Effector CD8-positive, alpha-beta T cell (primary cell): ENCODE data around the gene FAU.
"Not testable (repeated sequence)": the region's sequence is repeated elsewhere in the genome, so short reads cannot be mapped to it uniquely, and the experiment has no call there.

Experiments
- DNase-seq: peaks from one replicate; lab custom pipeline; 2025; lab: John Stamatoyannopoulos, UW
- total RNA-seq, 4 experiments: gene quantifications; one replicate each; lab custom pipeline; 2026; lab: John Stamatoyannopoulos, UW

FAU gene
- total RNA-seq: 177 to 300 (median 231) reads per million in 4 experiments

DNA sequence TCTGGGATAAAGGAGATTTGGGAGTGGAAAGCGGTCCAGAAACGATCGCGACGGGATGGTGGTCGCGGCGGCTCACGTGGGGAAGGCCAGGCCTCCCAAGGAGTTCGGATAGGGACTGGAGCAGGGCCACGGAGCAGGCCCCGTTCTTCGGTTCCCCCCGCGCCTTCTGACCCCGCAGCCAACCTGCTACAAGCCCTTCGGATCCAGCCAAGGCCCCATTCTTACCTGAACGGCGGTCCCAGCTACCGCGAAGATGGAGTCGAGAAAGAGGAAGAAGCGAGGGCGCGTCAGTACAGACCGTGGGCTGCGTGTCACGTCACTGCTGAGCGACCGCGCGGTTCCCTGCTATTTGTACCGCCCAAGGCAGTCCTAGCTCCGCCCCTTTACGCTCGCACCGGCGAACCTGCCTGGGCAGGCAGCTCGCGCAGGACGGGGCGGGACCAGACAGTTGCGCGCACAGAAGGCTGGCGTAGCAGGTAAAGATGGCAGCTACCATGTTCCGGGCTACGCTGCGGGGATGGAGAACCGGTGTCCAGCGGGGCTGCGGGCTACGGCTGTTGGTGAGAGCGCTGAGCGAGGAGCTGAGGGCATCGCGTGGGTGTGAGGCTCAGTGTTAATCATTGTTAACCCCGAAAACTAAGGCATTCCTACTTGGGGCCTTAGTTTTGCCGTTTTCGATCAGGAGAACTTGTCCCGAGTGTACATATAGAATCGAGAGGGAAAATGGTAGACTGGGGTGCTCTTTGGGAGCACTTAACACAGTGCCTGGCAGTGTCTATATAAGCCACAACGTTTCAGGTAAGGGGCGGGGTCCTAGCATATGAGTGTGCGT is at the start of gene FAU, which contains the start of gene MRPL49:
Gene FAU, minus strand, starts transcription at position 270 of the 832 bp plus-strand sequence. CDS start 321 bp downstream, outside the sequence.
Gene MRPL49, plus strand, starts transcription at position 457 of the 832 bp plus-strand sequence. Its CDS starts 26 bp downstream, at position 483.
- DNase-seq: peak; percentile 95

DNA sequence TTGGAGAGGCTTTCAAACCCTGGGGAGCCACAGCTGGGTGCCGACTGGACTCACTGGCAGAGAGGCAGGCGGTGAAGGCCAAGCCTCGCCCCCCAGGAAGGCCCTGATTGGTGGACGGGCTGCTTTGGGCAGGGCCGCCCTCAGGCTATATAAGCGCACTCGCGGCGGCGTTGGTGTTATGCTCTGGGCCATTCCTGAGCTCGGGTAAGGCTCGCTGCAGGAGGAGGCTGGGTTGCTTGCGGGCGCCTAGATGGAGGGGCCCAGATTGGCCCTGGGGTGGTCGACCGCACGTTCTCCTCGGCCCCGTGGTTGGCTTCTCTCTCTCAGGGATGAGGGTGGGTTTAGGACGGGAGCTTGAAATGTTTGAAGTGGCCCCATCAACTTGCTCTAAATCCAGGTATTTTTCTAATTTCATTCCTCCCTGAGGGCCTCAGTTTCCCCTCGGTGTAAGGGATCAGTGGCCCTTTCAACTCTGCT is 48.2 kb upstream of the FAU start, which contains the start of gene SPDYC:
Gene SPDYC, plus strand, starts transcription at position 176 of the 477 bp plus-strand sequence. CDS start 1,125 bp downstream, outside the sequence.
- no peak for DNase-seq

DNA sequence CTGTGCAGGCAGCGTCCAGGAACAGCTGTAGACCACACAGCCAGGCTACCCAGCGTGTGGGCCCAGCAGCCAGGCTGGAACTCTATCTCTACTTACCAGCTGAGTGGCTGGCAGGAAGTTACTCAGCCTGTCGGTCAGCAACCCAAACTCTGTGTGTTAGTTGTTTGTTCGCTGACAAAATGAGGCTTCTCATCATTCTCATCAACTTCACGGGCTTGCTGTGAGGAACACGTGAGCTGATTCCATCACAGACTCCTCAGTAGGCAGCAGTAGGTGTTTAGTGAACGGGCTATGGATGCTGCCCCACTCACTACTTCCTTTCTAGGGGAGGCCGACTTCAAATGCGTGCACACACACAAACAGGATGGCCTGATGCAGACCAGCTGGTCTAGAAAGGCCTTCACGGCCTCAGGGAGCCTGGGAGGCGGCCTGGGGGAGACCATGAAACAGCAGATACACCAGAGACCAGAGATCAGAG is 47.3 kb upstream of the FAU start:
- no peak for DNase-seq

DNA sequence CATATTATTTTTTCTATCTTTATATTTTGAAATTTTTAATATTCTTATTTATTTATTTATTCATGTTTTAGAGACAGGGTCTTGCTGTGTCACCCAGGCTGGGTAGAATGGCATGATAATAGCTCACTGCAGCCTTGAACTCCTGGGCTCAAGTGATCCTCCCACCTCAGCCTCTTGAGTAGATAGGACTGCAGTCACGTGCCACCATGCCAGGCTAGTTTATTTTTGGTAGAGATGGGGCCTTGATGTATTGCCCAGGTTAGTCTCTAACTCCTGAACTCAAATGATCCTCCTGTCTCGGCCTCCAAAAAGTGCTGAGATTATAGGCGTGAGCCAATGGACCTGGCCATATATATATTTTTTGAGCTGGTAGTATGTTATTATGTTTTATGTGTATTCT is 45.7 kb upstream of the FAU start:
- no peak for DNase-seq

DNA sequence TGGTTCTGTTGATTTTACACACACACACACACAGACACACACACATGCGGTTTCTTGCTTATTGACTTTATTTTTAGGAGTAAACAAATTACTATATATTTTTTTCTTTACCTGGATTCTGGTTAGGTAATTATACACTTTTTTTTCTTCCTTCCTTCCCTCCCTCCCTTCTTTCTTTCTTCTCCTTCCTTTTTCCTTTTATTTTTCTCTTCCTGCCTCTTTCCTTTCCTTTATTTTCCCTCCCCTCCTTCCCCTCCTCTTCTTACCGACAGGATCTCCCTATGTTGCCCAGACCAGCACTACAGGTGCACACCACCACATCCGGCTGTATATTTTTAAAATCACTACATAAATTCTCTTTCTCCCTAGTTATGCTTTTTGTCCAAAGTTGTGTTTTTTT is 45.0 kb upstream of the FAU start:
- DNase-seq: no peak

DNA sequence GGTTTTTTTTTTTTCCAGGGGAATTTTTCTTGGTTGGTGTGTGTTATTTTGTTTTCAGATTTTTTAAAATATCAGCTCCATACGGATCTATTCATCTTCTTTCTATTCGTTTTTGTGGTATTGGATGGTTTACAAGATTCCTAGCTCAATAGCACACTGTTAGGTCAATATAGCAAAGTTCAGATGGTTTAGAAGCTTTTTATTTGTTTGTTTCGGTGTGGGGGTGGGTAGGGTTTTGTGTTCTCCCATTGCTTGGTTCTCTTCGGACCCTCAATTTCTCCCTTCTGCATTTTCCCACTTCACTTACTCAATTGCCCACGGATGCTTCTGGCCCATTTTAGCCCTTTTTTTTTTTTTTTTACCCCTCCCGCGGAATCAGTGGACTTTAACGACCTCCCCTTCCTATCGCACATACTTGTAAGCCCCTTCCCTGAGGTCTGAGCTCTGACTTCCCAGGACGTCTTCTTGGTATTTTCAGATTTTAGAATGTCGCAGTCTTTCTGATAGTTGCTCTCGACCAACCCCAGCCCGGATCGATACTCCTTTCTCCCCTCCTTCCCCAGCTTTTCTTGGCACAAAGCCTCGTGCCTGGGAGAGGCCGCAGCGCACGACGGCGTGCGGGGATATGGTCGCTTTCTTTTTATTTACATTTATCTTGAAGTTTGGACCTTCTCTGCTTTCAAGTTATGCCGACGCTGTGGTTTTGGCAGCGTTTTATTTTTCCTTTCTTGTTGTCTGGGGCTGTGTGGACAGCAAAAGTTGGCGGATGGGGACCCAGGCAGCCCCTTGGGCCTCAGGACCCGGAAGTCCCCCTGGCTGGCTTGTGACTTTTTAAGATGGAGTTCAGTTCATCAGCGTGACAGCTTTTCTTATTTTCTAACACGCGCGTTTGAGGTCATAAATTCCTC is 43.7 kb upstream of the FAU start:
- DNase-seq: no peak

DNA sequence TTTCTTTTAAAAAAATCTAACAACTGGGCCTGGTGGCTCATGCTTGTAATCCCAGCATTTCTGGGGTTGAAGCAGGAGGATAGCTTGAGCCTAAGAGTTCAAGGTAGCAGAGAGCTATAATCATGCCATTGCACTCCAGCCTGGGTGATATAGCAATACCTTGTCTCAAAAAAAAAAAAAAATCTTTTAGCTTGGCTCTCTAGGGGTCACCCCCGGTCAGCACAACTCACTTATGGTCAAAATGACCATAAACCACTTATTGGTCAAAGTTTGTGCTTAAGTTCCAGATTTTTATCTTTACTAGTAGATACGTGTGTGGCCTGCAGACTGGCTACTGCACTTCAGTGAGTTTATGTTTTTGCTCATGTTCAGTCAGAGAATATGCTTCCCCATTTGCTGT is 41.8 kb upstream of the FAU start:
- DNase-seq: no peak

DNA sequence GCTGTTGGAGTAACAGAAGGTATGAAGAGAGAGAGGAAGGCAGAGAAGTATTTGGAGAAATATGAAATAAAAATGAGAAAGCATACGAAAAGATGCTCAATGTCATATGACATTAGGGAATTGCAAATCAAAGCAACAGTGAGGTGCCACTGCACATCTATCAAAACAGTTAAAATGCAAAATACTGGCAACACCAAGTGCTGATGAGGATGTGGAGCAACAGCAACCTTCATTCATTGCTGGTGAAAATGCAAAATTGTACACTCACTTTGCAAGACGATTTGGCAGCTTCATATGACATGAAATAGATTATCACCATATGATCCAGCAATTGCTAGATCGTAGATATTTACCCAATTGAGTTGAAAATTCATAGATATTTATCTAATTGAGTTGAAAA is 38.7 kb upstream of the FAU start:
- DNase-seq: no peak

DNA sequence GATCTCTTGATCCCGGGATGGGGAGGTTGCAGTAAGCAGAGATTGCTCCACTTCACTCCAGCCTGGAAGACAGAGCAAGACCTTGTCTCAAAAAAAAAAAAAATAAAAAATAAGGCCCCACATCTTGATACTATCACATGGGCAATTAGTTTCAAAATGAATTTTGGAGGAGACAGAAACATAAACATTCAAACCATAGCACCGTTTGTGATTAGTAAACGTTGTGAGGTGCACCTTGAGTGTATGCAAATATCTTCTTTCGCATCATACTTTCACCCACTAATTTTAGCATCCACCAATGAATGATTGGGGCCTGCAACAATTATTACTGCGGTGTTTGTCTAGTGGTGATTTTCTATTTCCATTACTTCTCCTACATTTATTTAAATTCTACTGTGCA is 37.1 kb upstream of the FAU start:
- DNase-seq: no peak

DNA sequence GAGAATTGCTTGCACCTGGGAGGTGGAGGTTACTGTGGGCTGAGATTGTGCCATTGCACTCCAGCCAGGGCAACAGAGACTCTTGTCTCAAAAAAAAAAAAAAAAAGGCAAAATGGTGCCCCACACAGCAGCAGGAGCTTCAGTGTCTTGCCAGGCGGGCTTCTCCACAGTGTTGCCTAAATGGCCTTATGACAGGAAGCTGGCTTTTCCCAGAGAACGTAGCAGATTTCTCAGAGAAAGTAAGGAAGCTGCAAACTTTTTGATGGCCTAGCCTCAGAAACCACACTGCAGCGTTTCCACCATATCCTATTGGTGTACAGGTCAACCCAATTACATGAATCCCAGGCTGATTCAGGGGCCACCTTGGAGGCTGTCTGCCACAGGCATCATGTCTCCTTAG is 35.4 kb upstream of the FAU start:
- no peak for DNase-seq

DNA sequence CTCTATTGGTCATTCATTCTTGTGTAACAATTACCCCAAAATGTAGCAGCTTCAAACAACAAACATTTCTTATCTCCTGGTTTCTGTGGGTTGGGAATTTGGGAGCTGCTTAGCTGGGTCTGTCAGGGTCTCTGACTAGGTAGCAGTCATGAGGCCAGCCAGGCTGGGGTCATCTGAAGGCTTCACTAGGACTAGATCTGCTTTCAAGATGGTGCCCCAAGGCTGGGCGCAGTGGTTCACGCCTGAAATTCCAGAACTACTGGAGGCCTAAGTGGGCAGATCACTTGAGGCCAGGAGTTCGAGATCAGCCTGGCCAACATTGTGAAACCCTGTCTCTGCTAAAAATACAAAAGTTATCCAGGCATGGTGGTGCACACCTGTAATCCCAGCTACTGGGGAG is 35.0 kb upstream of the FAU start:
- DNase-seq: no peak

DNA sequence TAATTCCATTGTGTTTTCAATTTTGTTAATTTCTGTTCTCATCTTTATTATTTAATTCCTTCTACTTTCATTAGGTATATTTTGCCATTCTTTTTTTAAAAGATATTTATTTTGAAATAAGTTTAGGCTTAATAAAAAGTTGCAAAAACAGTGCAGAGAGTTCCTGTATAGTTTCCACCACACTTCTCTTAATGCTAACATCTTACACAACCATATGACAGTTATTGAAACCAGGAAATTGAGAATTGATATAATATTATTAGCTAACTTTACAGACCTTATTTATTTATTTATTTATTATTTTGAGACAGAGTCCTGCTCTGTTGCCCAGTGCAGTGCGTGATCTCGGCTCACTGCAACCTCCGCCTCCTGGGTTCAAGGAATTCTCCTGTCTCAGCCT is 34.3 kb upstream of the FAU start:
- DNase-seq: no peak

DNA sequence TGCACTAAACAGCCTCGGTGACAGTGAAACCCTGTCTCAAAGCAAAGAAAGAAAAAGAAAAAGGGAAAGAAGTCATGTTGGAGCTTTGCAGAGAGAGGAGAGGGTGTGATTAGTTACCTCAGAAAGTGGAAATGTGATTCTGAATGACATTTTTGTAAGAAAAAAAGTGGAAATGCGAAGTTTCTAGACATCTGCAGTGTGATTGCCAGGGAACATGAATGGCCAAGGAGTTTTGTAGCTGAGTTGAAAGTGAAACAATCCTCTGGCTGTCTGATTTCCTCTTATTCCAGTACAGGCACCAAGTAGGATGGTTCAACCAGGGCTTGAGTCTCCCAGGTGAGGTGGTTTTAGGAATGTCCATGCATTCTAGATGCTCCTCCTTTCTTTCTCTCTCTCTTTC is 30.2 kb upstream of the FAU start:
- DNase-seq: no peak

DNA sequence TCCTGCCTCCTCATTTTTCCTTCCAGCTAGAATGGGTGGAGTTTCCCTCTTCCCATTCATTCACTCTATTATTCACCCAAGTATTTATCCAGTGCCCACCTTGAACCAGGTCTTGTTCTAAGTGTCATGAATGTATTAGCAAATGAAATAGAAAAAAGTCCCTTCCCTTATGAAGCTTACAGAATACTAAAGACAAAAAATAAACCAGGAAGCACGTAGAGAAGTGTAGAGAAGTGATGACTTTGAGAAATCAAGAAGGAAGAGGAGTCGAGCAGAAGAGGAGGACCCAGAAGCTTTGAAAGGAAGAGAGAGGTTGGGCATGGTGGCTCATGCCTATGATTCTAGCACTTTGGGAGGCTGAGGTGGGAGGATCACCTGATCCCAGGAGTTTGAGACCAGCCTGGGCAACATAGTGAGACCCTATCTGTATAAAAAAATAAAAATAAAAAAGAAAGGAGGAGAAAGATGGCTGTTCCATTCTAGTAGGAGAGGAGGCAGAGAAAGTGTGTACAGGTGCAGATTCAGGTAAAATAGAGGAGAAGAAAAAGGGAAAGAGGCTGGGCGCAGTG is 29.5 kb upstream of the FAU start:
- no peak for DNase-seq

DNA sequence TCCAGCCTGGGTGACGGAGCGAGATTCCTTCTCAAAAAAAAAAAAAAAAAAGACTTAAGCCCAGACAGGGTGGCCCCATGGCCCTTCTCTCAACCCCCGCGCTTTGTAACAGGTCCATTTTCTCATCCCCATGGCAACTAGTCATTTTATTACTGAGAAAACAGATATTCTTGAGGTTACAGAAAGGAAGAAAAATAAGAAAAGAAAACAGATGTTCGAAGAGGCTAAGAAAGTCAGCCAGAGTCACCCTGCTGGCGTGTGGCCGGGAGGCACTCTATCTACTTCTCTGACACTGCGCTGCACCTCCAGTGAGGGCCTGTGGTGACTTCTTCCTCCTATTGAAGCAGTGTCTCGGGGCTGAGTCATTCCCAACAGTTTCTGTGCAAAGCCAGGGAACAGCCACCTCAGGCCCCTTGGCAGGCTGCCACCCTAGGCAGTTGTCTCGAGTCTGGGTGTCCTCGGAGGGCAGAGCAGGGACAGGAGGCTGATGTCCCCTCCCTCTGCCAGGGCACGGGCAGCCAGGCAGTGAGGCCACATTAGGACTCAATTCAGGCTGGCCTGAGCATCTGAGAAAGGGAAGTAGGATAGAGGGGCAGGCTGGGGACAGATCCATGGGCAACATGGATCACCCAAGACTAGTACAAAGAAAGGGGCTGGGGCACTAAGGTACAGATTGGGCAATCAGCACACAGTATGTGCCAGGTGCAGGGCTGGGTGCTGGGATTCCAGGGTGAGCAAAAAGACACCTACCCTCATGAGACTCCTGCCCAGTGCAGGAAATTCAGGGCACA is 28.8 kb upstream of the FAU start:
- no peak for DNase-seq

DNA sequence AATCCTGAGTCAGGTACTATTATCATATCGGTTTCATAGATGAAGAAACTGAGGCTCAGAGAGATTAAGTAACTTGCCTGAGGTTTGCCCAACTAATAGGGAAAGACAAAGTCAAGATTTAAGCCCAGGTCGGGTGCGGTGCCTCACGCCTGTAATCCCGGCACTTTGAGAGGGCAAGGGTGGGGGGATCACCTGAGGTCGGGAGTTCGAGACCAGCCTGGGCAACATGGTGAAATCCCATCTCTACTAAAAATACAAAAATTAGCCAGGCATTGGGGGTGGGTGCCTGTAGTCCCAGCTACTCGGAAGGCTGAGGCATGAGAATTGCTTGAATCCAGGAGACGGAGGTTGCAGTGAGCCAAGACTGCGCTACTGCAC is 28.2 kb upstream of the FAU start:
- not testable (repeated sequence) for DNase-seq

DNA sequence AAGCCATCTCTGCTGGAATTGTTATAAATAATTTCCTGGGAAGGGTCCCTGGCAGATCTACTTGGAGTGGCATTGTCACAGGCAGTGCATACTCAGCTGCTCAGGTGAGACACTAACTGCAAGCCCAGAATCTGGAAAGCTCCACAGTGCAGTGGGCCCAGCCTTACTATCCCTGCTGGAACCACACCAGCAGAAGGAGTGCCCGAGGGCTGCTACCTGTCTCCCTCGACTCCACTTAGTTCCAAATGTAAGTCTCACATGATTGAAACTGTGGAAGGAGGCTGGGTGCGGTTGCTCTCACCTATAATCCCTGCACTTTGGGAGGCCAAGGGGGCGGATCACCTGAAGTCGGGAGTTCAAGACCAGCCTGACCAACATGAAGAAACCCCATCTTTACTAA is 26.7 kb upstream of the FAU start:
- no peak for DNase-seq

DNA sequence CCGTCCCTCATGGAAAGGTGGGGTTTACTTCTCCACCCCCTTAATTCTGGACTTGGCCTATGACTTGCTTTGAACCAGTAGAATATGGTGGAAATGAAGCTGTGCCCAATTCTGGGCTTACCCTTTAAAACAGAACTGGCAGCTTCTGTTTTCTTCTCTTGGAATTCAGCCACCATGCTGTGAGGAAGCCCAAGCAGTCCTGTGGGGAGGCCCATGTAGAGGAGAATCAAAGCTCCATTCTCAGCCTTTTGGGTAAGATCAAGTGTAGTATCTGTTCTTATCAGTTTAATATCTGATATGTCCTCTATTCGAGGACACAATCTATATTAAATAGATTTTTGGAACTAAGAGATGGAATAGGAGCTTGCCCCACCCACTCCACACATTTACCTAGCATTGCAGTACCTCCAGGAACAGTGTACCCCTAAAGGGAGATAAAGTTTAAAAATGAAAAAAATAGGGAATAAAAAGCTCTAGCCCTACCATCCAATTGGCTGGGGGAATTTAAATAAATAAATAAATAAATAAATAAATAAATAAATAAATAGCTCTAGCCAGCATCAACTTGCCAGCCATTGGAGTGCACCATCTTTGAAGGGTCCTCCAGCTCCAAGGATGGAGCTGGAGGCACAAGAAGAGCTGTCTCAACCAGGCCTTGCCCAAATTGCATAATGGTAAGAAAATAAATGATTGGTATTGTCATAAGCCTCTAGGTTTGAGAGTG is 25.6 kb upstream of the FAU start:
- DNase-seq: no peak

DNA sequence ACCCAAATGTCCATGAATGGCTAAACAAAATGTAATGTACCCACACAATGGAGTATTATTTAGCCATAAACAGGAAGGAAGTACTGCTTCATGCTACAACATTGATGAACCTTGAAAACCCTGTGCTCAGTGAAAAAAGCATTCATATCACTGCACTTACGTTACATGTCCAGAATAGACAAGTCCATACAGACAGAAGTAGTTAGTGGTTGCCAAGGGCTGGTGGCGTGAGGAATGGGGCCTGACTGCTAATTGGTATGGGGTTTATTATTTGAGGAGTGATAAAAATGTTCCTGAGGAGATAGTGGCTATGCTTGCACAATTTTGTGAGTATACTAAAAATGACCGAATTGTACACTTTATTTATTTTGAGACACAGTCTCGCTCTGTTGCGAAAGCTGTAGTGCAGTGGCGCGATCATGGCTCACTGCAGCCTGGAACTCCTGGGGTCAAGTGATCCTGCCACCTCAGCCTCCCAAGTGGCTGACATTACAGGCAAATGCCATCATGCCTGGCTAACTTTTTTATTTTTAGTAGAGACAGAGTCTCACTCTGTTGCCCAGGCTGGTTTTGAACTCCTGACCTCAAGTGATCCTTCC is 20.1 kb upstream of the FAU start:
- no peak for DNase-seq

DNA sequence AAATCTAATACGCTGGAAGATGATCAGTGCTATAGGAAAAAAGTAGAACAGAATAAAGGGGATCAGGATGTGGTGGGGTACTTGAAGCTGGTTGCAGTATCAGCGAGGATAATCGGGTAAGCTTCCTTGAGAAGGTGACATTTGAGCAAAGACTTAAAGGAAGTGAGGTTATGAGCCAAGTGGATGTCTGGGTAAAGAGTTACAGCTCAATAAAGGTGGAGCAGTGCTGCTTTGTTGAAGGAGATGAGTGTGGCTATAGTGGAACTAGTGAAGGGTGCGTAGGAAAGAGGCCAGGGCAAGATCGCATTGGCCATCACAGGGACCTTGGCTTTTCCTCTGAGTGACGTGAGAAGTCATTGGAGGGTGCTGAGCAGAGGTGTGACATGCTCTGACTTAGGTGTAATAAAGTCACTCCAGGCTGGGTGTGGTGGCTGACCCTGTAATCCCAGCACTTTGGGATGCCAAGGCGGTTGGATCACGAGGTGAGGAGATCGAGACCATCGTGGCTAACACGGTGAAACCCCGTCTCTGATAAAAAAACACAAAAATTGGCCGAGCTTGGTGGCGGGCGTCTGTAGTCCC is 14.7 kb upstream of the FAU start:
- no peak for DNase-seq
